ENCODE data around the gene REV3L.

REV3L gene

GRCh38 chr6:111471533-111471932 is 11.5 kb downstream of the REV3L start:
- DNase-seq: no peak

GRCh38 chr6:111470991-111471390 is 12.0 kb downstream of the REV3L start:
- DNase-seq: no peak

GRCh38 chr6:111469543-111469942 is 13.5 kb downstream of the REV3L start:
- peak in 26 of 58 donors; percentile 2 to 65 (median 20) for DNase-seq

DNA sequence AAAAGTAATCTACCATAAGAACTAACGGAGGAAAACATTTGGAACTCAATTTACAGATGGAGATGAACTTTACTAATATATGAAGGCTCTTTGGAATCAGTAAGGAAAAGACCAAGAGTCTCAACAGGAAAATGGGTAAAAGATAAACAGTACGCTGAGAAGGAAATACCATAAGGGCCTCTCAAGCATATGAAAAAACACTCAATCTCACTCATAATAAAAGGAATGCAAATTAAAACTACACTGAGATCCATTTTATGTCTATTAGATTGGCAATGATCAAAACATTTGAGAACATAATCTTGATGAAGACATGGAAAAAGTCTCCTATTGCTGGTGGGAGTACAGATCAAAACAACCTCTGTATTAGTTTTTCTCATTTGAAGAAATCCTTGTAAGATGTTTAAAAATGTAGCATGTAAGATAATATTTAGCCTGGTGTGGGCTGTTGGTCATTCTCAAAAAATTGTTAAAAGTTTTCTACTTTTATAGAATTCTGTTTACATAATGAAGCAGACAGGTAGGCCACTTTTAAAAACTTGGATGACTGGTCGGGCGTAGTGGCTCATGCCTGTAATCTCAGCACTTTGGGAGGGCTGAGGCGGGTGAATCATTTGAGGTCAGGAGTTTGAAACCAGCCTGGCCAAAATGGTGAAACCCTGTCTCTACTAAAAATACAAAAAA is 14.5 kb downstream of the REV3L start:
- no peak for DNase-seq

DNA sequence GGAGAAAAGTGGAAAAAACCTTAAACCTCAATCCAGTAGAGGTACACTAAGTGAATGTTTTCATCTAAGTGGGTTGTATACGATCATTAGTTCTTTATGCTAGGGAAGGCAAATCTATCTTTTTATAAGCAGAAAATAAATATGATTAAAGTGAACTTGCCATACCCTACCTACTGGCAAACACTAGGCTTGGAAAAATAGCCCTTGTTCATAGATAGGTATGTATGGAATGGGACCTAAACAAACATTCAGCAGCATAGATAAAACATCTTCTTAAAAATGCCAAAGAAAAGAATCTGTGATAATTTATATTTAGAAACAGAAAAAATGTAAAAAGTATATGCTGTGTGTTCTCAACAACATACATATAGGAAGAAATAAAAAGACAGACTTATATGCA is 18.8 kb downstream of the REV3L start:
- no peak for DNase-seq

DNA sequence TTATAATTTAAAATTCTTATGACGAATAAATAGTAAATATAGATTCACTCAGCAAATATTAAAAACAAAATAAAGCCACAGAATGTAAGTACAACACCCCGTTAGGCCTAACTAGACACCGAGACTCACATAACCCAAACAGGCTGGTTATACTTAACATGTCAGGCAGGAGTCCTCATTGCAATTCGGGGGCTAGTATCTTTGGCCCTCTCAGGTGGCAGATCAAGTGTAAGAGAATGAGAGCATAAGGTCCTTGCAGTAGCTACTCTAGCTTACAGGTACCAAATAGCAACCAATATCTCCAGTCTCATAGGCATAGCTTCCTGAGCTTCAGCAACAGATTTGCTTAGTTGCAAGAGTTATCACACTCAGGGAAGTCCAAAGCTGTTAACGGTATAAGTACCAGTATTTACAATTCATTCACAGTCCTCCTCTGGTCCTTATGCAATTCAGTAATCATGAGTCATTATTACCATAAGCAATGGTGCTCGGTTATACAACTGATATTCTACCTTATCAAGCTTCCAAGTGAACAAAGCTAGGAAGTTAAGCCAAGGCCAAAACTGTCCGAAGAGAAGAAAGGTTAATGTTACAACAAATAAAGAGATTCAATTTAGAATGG is 20.1 kb downstream of the REV3L start:
- DNase-seq: no peak

DNA sequence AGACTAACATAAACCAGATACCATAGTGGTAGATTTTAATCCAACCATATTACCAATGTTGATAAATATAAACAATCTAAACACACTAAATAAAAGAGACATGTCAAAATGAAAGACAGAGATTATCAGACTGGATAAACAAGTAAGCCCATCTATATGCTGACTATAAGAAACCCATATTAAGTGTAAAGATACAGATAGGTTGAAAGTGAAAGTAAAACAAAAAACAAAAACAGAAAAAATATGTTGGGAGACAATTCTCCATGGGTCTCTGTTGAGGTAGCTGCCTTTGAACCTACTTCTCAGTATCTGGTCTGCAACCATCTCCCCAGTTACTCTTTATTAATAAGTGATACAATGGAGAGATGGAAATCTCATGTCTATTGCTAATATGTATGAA is 21.2 kb downstream of the REV3L start:
- DNase-seq: no peak

- DNase-seq: no peak
Observed at GRCh38 chr6:111458670-111459232, 24.3 kb downstream of the REV3L start.

DNA sequence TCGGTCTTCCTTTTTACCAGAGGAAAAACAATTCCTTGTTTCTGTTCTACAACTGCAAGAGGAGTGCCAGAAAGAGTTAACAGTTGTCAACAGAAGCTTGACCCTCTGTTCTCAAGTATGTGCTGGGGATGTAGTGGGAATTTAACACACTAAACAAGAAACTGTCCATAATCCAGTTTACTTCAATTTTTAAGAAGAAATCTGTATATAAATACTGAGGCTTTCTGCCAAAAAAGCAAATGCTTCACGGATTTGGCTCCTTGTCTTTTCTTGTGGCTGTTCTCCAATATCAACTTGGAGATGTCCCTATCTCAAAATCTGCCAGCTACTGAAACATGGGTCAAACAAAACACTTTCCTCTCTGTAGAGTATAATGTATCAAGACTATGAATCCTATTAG is 26.8 kb downstream of the REV3L start:
- DNase-seq: no peak

DNA sequence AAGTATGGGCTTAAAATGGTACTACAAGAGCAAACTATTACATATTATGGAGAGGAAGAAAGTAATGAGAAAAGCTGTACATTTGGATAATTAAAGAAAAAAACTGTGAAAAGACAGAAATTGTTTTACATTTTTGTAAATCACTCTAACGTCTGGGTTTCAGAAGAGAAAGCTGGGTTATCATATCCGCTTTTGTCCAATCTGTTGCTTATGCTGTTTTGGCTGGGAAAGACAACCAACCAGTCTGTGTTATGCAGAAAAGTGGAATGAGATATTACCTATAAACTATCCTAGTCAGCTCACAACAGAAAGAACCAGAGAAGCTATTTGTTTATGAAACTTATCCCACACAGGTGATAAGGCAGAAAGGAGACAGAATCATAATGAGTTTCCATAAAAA is 32.4 kb downstream of the REV3L start:
- no peak for DNase-seq

DNA sequence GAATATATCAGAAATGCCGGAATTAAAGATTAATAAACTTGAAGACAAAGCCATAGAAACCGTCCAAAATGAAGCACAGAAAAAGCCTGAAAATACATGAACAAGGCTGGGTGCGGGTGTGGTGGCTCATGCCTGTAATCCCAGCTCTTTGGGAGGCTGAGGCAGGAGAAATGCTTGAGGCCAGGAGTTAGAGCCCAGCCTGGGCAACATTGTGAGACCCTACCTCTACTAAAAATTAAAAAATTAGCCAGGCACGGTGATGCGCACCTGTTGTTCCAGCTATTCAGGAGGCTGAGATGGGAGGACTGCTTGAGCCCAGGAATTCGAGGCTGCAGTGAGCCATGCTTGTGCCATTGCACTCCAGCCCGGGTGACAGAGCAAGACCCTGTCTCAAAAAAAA is 32.9 kb downstream of the REV3L start:
- DNase-seq: no peak

- DNase-seq: no peak
Observed at GRCh38 chr6:111449129-111449528, 33.9 kb downstream of the REV3L start.

DNA sequence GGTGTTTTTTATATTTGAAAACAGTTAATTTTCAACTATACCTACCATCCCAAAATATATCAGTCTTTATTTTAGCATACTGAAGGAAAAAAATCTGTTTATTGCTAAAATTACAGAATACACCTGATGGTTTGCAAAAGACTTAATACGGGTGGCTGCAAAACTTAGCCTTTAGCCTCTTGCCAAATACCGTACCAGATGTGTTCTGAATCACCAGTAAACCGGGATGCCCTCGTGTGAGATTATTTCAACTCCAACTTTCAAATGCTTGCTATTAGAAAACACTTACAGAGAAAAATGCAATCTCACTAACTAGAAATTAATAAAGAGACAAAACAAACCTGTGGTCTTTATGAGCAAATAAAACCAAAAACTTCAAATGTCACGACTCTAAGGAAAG is 36.0 kb downstream of the REV3L start:
- no peak for DNase-seq

GRCh38 chr6:111445861-111446267 is 37.2 kb downstream of the REV3L start:
- DNase-seq: no peak

GRCh38 chr6:111444794-111445193 is 38.2 kb downstream of the REV3L start:
- DNase-seq: no peak

- no peak for DNase-seq
Observed at GRCh38 chr6:111441678-111442243, 41.3 kb downstream of the REV3L start.

- no peak for DNase-seq
Observed at GRCh38 chr6:111439171-111439570, 43.8 kb downstream of the REV3L start.

- DNase-seq: no peak
Observed at GRCh38 chr6:111437573-111437972, 45.4 kb downstream of the REV3L start.

DNA sequence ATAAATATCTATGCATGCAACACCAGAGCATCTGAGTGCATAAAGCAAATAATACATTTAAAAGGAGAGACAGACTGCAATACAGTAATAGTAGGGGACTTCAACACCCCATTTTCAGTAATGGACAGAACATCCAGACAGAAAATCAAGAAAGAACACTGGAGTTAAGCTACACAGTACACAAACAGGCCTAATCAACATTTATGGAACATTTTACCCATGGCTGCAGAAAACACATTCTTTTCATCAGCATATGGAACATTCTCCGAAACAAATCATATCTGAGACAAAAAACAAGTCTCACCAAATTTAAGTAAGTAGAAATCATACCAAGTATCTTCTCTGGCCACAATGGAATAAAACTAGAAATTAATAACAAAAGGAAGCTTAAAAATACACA is 50.5 kb downstream of the REV3L start:
- DNase-seq: no peak

- DNase-seq: no peak
Observed at GRCh38 chr6:111430605-111431376, 52.2 kb downstream of the REV3L start.

GRCh38 chr6:111429571-111429970 is 53.4 kb downstream of the REV3L start:
- DNase-seq: no peak

GRCh38 chr6:111428811-111429210 is 54.2 kb downstream of the REV3L start:
- DNase-seq: no peak

Data from anterior cingulate cortex (tissue), 58 donors.